Liver (tissue), 9 donors: Measurements from ENCODE around the gene MELTF. TPM values are rescaled to one million over a fixed set of nuclear protein-coding genes. Genes with fewer than 3 reads are reported as not detected.

Experiments
- DNase-seq: peaks from one replicate; pipeline ENCODE4 v3.0.0-alpha.2; 2017; ENCODE audit warnings: low spot score
- H3K27ac ChIP-seq, 2 donors: one replicate each; pipeline ENCODE4 v1.7.0; 2013; ENCODE audit warnings: inconsistent platforms in 2 of 2, low read length in 2 of 2, control low read depth in 1 of 2, low read depth in 1 of 2, mild to moderate bottlenecking in 1 of 2
- H3K27me3 ChIP-seq, 4 donors: one replicate each; pipeline versions ENCODE4 v1.6.1 to v1.7.0; 2013; ENCODE audit warnings: low read length in 3 of 4, inconsistent platforms in 1 of 4, mild to moderate bottlenecking in 1 of 4, moderate library complexity in 1 of 4; ENCODE audit not compliant: control insufficient read depth in 4 of 4, insufficient read depth in 4 of 4
- H3K36me3 ChIP-seq, 4 donors: one replicate each; pipeline versions ENCODE4 v1.6.1 to v1.7.0; 2013; ENCODE audit warnings: low read length in 3 of 4, mild to moderate bottlenecking in 3 of 4, low read depth in 1 of 4, moderate library complexity in 1 of 4; ENCODE audit not compliant: control insufficient read depth in 4 of 4, insufficient read depth in 3 of 4
- H3K4me1 ChIP-seq, 4 donors: one replicate each; pipeline versions ENCODE4 v1.6.1 to v1.7.0; 2013; ENCODE audit warnings: low read length in 3 of 4, mild to moderate bottlenecking in 3 of 4, moderate library complexity in 1 of 4; ENCODE audit not compliant: control insufficient read depth in 4 of 4, insufficient read depth in 4 of 4
- H3K4me3 ChIP-seq, 3 donors: one replicate each; pipeline versions ENCODE4 v1.6.1 to v1.7.0; 2013; ENCODE audit warnings: low read length in 3 of 3, control low read depth in 1 of 3, low read depth in 1 of 3, mild to moderate bottlenecking in 1 of 3
- H3K9ac ChIP-seq, 2 donors: one replicate each; pipeline ENCODE4 v1.7.0; 2013; ENCODE audit warnings: low read length in 2 of 2, mild to moderate bottlenecking in 2 of 2, moderate library complexity in 2 of 2, control low read depth in 1 of 2, low read depth in 1 of 2
- H3K9me3 ChIP-seq, 4 donors: one replicate each; pipeline versions ENCODE4 v1.6.1 to v1.7.0; 2013; ENCODE audit warnings: low read length in 3 of 4; ENCODE audit not compliant: control insufficient read depth in 4 of 4
- ATF3 ChIP-seq: IDR thresholded peaks from 2 replicates; pipeline ENCODE4 v1.6.1; 2016; ENCODE audit warnings: antibody characterized with exemption
- CTCF ChIP-seq: fragments of 150-350 bp; IDR thresholded peaks from 2 replicates; pipeline ENCODE4 v1.5.1; 2017; ENCODE audit warnings: improper control_type of control experiment, low read depth, low read length; ENCODE audit not compliant: missing input control
- EGR1 ChIP-seq, 2 donors: IDR thresholded peaks; 2 replicates each; pipeline ENCODE4 v1.6.1; 2016 to 2018; ENCODE audit warnings: antibody characterized with exemption in 2 of 2, low read depth in 2 of 2
- FOXA1 ChIP-seq: IDR thresholded peaks from 2 replicates; pipeline ENCODE4 v1.6.1; 2016; ENCODE audit warnings: antibody characterized with exemption
- FOXA2 ChIP-seq: IDR thresholded peaks from 2 replicates; pipeline ENCODE4 v1.6.1; 2016; ENCODE audit warnings: antibody characterized with exemption
- HNF4G ChIP-seq: IDR thresholded peaks from 2 replicates; pipeline ENCODE4 v1.6.1; 2016; ENCODE audit warnings: antibody characterized with exemption
- JUND ChIP-seq, 2 donors: IDR thresholded peaks; 2 replicates each; pipeline ENCODE4 v1.6.1; 2016; ENCODE audit warnings: antibody characterized with exemption in 2 of 2
- MAX ChIP-seq: IDR thresholded peaks from 2 replicates; pipeline ENCODE4 v1.6.1; 2016; ENCODE audit warnings: antibody characterized with exemption
- NR2F2 ChIP-seq: IDR thresholded peaks from 2 replicates; pipeline ENCODE4 v1.6.1; 2016; ENCODE audit warnings: antibody characterized with exemption
- RAD21 ChIP-seq, 2 donors: IDR thresholded peaks; 2 replicates each; pipeline ENCODE4 v1.6.1; 2016; ENCODE audit warnings: antibody characterized with exemption in 2 of 2, mild to moderate bottlenecking in 2 of 2
- REST ChIP-seq: IDR thresholded peaks from 2 replicates; pipeline ENCODE4 v1.6.1; 2016; ENCODE audit warnings: antibody characterized with exemption, mild to moderate bottlenecking
- RXRA ChIP-seq, 2 donors: IDR thresholded peaks; 2 replicates each; pipeline ENCODE4 v1.6.1; 2017 to 2018; ENCODE audit warnings: antibody characterized with exemption in 2 of 2, mild to moderate bottlenecking in 1 of 2
- SP1 ChIP-seq: IDR thresholded peaks from 2 replicates; pipeline ENCODE4 v1.6.1; 2018; ENCODE audit warnings: antibody characterized with exemption, mild to moderate bottlenecking
- TAF1 ChIP-seq: conservative IDR thresholded peaks from 2 replicates; pipeline ENCODE4 v1.6.1; 2016; ENCODE audit warnings: antibody characterized with exemption, mild to moderate bottlenecking
- YY1 ChIP-seq: IDR thresholded peaks from 2 replicates; pipeline ENCODE4 v1.6.1; 2016; ENCODE audit warnings: antibody characterized with exemption, mild to moderate bottlenecking
- ZBTB33 ChIP-seq: IDR thresholded peaks from 2 replicates; pipeline ENCODE4 v1.6.1; 2016; ENCODE audit warnings: antibody characterized with exemption
- WGBS: extraction: QIAGEN DNeasy Blood & Tissue Kit; methylation state at CpG from one replicate; pipeline ENCODE4 v1.1.7; 2013; 5-methylcytosine and 5-hydroxymethylcytosine counted together
- polyA plus RNA-seq, 2 donors: library from polyadenylated mRNA; stranded (reverse) in 1 of 2; unstranded in 1 of 2; fragments of 200-250 nt in 1 of 2; fragments of >200 nt in 1 of 2; fragmentation: Nextera tagmentation in 1 of 2; extraction: Ambion mirVana in 1 of 2; gene quantifications; one replicate each; pipeline versions ENCODE4 v1.2.1 to v1.2.3, GENCODE V29; 2013 to 2015
- total RNA-seq, 2 donors: library from RNA; depleted of rRNA; stranded (reverse); fragments of >200 nt; gene quantifications; one replicate each; pipeline ENCODE4 v1.2.3, GENCODE V29; 2014
- donor health status: healthy.
- donor health status: healthy.
- donor health status: healthy.
- donor health status: healthy.
- donor health status: healthy.

The MELTF gene
- total and polyA plus RNA-seq, 4 donors, result 0.14 to 1.2 (median 1.0) TPM

GRCh38 chr3:196998966-196999760 is 30.5 kb downstream of the MELTF start:
- WGBS, result 91% methylated on average over 21 of the region's 21 CpGs

More at GRCh38 chr3:196998966-196999760, 30.5 kb downstream of the MELTF start:
- Histone ChIP-seq H3K9ac (no peak overlapping the region), H3K4me1 (peaks cover 0 to 4% (median 4%) of the 10 kb centered on the region in 4 donors), H3K27me3 (no peaks in the 10 kb centered on the region), H3K4me3 (no peak overlapping the region), H3K9me3 (no peaks in the 10 kb centered on the region), H3K27ac (no peak overlapping the region), H3K36me3 (no peaks in the 10 kb centered on the region)
- TF ChIP-seq HNF4G, result no peak
- TF ChIP-seq RAD21 (IDR thresholded peaks at IDR 0.05), result no peak
- no peak for TF ChIP-seq ATF3
- TF ChIP-seq REST, result no peak
- no peak for TF ChIP-seq YY1
- no peak for TF ChIP-seq RXRA (IDR thresholded peaks at IDR 0.05)
- TF ChIP-seq SP1, result no peak
- TF ChIP-seq TAF1, result no peak
- TF ChIP-seq FOXA2, result no peak
- TF ChIP-seq EGR1 (IDR thresholded peaks at IDR 0.05; ENCODE audit: low read depth in 2 of 2), result no peak
- TF ChIP-seq NR2F2, result no peak
- no peak for TF ChIP-seq FOXA1
- no peak for TF ChIP-seq ZBTB33
- no peak for TF ChIP-seq JUND (IDR thresholded peaks at IDR 0.05)
- no peak for TF ChIP-seq MAX
- no peak for TF ChIP-seq CTCF
- DNase-seq, result no peak
